Effector memory CD8-positive, alpha-beta T cell (primary cell): ENCODE data around the gene SELENOF.
"Not testable (repeated sequence)": the region's sequence is repeated elsewhere in the genome, so short reads cannot be mapped to it uniquely, and the experiment has no call there.

Experiments used
- ATAC-seq: fragments of 150-1000 bp; cut with Tn5 transposase; replicated peaks from 2 replicates; pipeline ENCODE4 v1.10.0; 2021; ENCODE audit warnings: mild to moderate bottlenecking, moderate library complexity
- DNase-seq, 3 experiments: peaks; one replicate each; pipeline ENCODE4 v3.0.0; 2021
- H3K27ac Mint-ChIP-seq, 2 donors: one replicate each; pipeline ENCODE4 v1.8.0; 2022; ENCODE audit warnings: mild to moderate bottlenecking in 2 of 2, mixed read lengths in 2 of 2, moderate library complexity in 2 of 2
- H3K27me3 Mint-ChIP-seq, 2 donors: one replicate each; pipeline ENCODE4 v1.8.0; 2022; ENCODE audit warnings: mixed read lengths in 2 of 2
- H3K36me3 Mint-ChIP-seq: one replicate; pipeline ENCODE4 v1.8.0; 2022; ENCODE audit warnings: mild to moderate bottlenecking, moderate library complexity, mixed read lengths; ENCODE audit not compliant: insufficient read depth
- H3K4me1 Mint-ChIP-seq, 2 donors: one replicate each; pipeline ENCODE4 v1.8.0; 2022; ENCODE audit warnings: low read depth in 2 of 2, mixed read lengths in 2 of 2
- H3K4me3 Mint-ChIP-seq, 2 donors: one replicate each; pipeline ENCODE4 v1.8.0; 2022; ENCODE audit warnings: mild to moderate bottlenecking in 2 of 2, mixed read lengths in 2 of 2, moderate library complexity in 2 of 2
- H3K9me3 Mint-ChIP-seq, 2 donors: one replicate each; pipeline ENCODE4 v1.8.0; 2022; ENCODE audit warnings: mixed read lengths in 2 of 2

The SELENOF gene

GRCh38 chr1:86912281-86912900, 1.5 kb downstream of the SELENOF start:
- ATAC-seq (no peak), DNase-seq (no peak)
- Mint-ChIP-seq H3K4me1 (peaks cover 40 to 52% of the 10 kb centered on the region in 2 donors), H3K9me3 (no peaks in the 10 kb centered on the region), H3K27me3 (no peaks in the 10 kb centered on the region), H3K27ac (no peak overlapping the region), H3K36me3 (peaks cover 14% of the 10 kb centered on the region), H3K4me3 (no peak overlapping the region)

- DNase-seq (no peak), ATAC-seq (no peak)
- Mint-ChIP-seq H3K27ac (no peak overlapping the region), H3K36me3 (peaks cover 22% of the 10 kb centered on the region), H3K9me3 (no peaks in the 10 kb centered on the region), H3K4me3 (no peak overlapping the region), H3K27me3 (no peaks in the 10 kb centered on the region), H3K4me1 (peaks cover 24 to 37% of the 10 kb centered on the region in 2 donors)
These were observed 7.5 kb downstream of the SELENOF start for GRCh38 chr1:86906419-86906818.

- no peaks in the 10 kb centered on the region for H3K9me3 Mint-ChIP-seq
- H3K27ac Mint-ChIP-seq = no peak overlapping the region
- DNase-seq = no peak
- no peak overlapping the region for H3K4me3 Mint-ChIP-seq
- H3K27me3 Mint-ChIP-seq = no peaks in the 10 kb centered on the region
- ATAC-seq = no peak
- H3K4me1 Mint-ChIP-seq = peaks cover 18 to 32% of the 10 kb centered on the region in 2 donors
- peaks cover 26% of the 10 kb centered on the region for H3K36me3 Mint-ChIP-seq
These were observed 8.1 kb downstream of the SELENOF start for GRCh38 chr1:86905875-86906274.

- not testable (repeated sequence) for DNase-seq
- H3K36me3 Mint-ChIP-seq = peaks cover 44% of the 10 kb centered on the region
- H3K4me1 Mint-ChIP-seq = peaks cover 3 to 32% of the 10 kb centered on the region in 2 donors
These were observed 14.5 kb downstream of the SELENOF start for GRCh38 chr1:86899401-86899800.

GRCh38 chr1:86888327-86888726, 25.6 kb downstream of the SELENOF start:
- ATAC-seq = no peak
- Mint-ChIP-seq H3K4me1 (peaks cover 4 to 36% of the 10 kb centered on the region in 2 donors), H3K27me3 (no peaks in the 10 kb centered on the region)

More at GRCh38 chr1:86899401-86899800, 14.5 kb downstream of the SELENOF start:
- not testable (repeated sequence) for H3K9me3 Mint-ChIP-seq, ATAC-seq, H3K27me3 Mint-ChIP-seq, H3K27ac Mint-ChIP-seq, H3K4me3 Mint-ChIP-seq

GRCh38 chr1:86887479-86888162, 26.3 kb downstream of the SELENOF start:
- Mint-ChIP-seq H3K27ac (peak overlapping the region in 1 of 2 donors; percentile 44), H3K9me3 (no peaks in the 10 kb centered on the region), H3K4me3 (no peak overlapping the region), H3K27me3 (no peaks in the 10 kb centered on the region), H3K4me1 (peaks cover 7 to 36% of the 10 kb centered on the region in 2 donors), H3K36me3 (no peaks in the 10 kb centered on the region)
- ATAC-seq (no peak), DNase-seq (no peak)

More at GRCh38 chr1:86888327-86888726, 25.6 kb downstream of the SELENOF start:
- Mint-ChIP-seq H3K4me3 (no peak overlapping the region), H3K27ac (no peak overlapping the region), H3K36me3 (no peaks in the 10 kb centered on the region), H3K9me3 (no peaks in the 10 kb centered on the region)
- no peak for DNase-seq

- Mint-ChIP-seq H3K9me3 (no peaks in the 10 kb centered on the region), H3K4me1 (peaks cover 0 to 4% of the 10 kb centered on the region in 2 donors), H3K27ac (no peak overlapping the region), H3K27me3 (no peaks in the 10 kb centered on the region), H3K36me3 (peaks cover 29% of the 10 kb centered on the region), H3K4me3 (no peak overlapping the region)
- DNase-seq (no peak), ATAC-seq (no peak)
These were observed 38.2 kb downstream of the SELENOF start for GRCh38 chr1:86875722-86876121.

- DNase-seq = no peak
- H3K27me3 Mint-ChIP-seq = no peaks in the 10 kb centered on the region
- no peaks in the 10 kb centered on the region for H3K9me3 Mint-ChIP-seq
- H3K4me3 Mint-ChIP-seq = no peak overlapping the region
- peaks cover 4 to 21% of the 10 kb centered on the region in 2 donors for H3K4me1 Mint-ChIP-seq
- no peak for ATAC-seq
- H3K36me3 Mint-ChIP-seq = peaks cover 12% of the 10 kb centered on the region
- peak overlapping the region in 1 of 2 donors; percentile 28 for H3K27ac Mint-ChIP-seq
These were observed 41.8 kb downstream of the SELENOF start for GRCh38 chr1:86872086-86872485.

- DNase-seq (no peak), ATAC-seq (no peak)
- Mint-ChIP-seq H3K36me3 (peaks cover 14% of the 10 kb centered on the region), H3K4me1 (peaks cover 4 to 21% of the 10 kb centered on the region in 2 donors), H3K4me3 (no peak overlapping the region), H3K27ac (peak overlapping the region in 1 of 2 donors; percentile 45), H3K9me3 (no peaks in the 10 kb centered on the region), H3K27me3 (no peaks in the 10 kb centered on the region)
These were observed 42.9 kb downstream of the SELENOF start for GRCh38 chr1:86871001-86871400.

- peak overlapping the region; percentile 15 to 79 for H3K27ac Mint-ChIP-seq
- ATAC-seq = no peak
These were observed 45.4 kb downstream of the SELENOF start for GRCh38 chr1:86868477-86868876.

GRCh38 chr1:86867278-86867677, 46.6 kb downstream of the SELENOF start:
- ATAC-seq, H3K27ac Mint-ChIP-seq, H3K27me3 Mint-ChIP-seq, H3K4me3 Mint-ChIP-seq, H3K9me3 Mint-ChIP-seq, DNase-seq: not testable (repeated sequence)
- H3K36me3 Mint-ChIP-seq = peaks cover 25% of the 10 kb centered on the region
- peaks cover 4 to 23% of the 10 kb centered on the region in 2 donors for H3K4me1 Mint-ChIP-seq

More at GRCh38 chr1:86868477-86868876, 45.4 kb downstream of the SELENOF start:
- H3K36me3 Mint-ChIP-seq = peaks cover 22% of the 10 kb centered on the region
- no peaks in the 10 kb centered on the region for H3K27me3 Mint-ChIP-seq
- H3K9me3 Mint-ChIP-seq = no peaks in the 10 kb centered on the region
- H3K4me1 Mint-ChIP-seq = peaks cover 4 to 23% of the 10 kb centered on the region in 2 donors
- DNase-seq = no peak
- no peak overlapping the region for H3K4me3 Mint-ChIP-seq

- Mint-ChIP-seq H3K36me3 (peaks cover 20% of the 10 kb centered on the region), H3K4me1 (peaks cover 4 to 23% of the 10 kb centered on the region in 2 donors), H3K9me3 (no peaks in the 10 kb centered on the region), H3K27me3 (no peaks in the 10 kb centered on the region), H3K27ac (peak overlapping the region; percentile 51 to 71), H3K4me3 (no peak overlapping the region)
- ATAC-seq (no peak), DNase-seq (no peak)
These were observed 47.3 kb downstream of the SELENOF start for GRCh38 chr1:86866665-86867064.

- ATAC-seq = no peak
- Mint-ChIP-seq H3K4me1 (peaks cover 4 to 23% of the 10 kb centered on the region in 2 donors), H3K4me3 (no peak overlapping the region), H3K36me3 (peaks cover 19% of the 10 kb centered on the region), H3K27ac (peak overlapping the region; percentile 51 to 71), H3K9me3 (no peaks in the 10 kb centered on the region), H3K27me3 (no peaks in the 10 kb centered on the region)
- DNase-seq = no peak
These were observed 47.8 kb downstream of the SELENOF start for GRCh38 chr1:86865973-86866637.
